ENCODE data around the gene AKAP1.

DNA sequence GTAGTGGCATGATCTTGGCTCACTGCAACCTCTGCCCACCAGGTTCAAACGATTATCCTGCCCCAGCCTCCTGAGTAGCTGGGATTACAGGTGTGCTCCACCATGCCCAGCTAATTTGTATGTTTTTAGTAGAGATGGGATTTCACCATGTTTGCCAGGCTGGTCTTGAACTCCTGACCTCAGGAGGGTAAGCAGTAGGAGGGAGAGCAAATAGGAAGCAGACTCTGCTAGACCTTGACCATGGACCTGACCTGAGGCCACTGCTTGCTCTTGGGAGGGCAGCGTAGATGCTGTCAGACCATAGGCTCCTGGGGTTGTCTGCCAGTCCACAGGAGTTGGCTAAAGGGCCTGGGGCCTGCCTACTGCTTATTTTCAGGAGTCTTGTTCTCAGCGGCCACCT, 28.6 kb downstream of the AKAP1 start:
- TF ChIP-seq, protein P1, sequence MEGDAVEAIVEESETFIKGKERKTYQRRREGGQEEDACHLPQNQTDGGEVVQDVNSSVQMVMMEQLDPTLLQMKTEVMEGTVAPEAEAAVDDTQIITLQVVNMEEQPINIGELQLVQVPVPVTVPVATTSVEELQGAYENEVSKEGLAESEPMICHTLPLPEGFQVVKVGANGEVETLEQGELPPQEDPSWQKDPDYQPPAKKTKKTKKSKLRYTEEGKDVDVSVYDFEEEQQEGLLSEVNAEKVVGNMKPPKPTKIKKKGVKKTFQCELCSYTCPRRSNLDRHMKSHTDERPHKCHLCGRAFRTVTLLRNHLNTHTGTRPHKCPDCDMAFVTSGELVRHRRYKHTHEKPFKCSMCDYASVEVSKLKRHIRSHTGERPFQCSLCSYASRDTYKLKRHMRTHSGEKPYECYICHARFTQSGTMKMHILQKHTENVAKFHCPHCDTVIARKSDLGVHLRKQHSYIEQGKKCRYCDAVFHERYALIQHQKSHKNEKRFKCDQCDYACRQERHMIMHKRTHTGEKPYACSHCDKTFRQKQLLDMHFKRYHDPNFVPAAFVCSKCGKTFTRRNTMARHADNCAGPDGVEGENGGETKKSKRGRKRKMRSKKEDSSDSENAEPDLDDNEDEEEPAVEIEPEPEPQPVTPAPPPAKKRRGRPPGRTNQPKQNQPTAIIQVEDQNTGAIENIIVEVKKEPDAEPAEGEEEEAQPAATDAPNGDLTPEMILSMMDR (IDR thresholded peaks at IDR 0.05) = no peak
- TF ChIP-seq POLR2A (IDR thresholded peaks at IDR 0.05) = no peak
